Ovary (tissue), 9 donors: Measurements from ENCODE around the gene GLI3. TPM values are rescaled to one million over a fixed set of nuclear protein-coding genes. Genes with fewer than 3 reads are reported as not detected.

Source experiments
- DNase-seq, 5 donors: peaks; one replicate each; pipeline ENCODE4 v3.0.0-alpha.2; 2019 to 2020
- H3K27ac ChIP-seq, 2 donors: fragments of 200-600 bp; one replicate each; pipeline versions ENCODE4 v1.5.1 to v1.8.0; 2019 to 2022
- H3K27me3 ChIP-seq: fragments of 200-600 bp; one replicate; pipeline ENCODE4 v1.8.0; 2022
- H3K36me3 ChIP-seq: fragments of 200-600 bp; sonication (generic); one replicate; pipeline ENCODE4 v1.5.1; 2019
- H3K4me1 ChIP-seq: one replicate; pipeline ENCODE4 v1.8.1; 2013; ENCODE audit warnings: mild to moderate bottlenecking, moderate library complexity; ENCODE audit not compliant: insufficient read depth
- H3K4me3 ChIP-seq: fragments of 200-600 bp; sonication (generic); one replicate; pipeline ENCODE4 v1.5.1; 2017
- H3K9me3 ChIP-seq, 2 donors: fragments of 200-600 bp in 1 of 2; sonication (generic) in 1 of 2; one replicate each; pipeline versions ENCODE4 v1.5.1 to v1.8.1; 2013 to 2019; ENCODE audit warnings: mild to moderate bottlenecking in 1 of 2, moderate library complexity in 1 of 2
- CTCF ChIP-seq, 3 donors: fragments of 450-650 bp in 2 of 3; fragments of 200-600 bp in 1 of 3; IDR thresholded peaks; one replicate each; pipeline versions ENCODE4 v1.5.1 to v1.8.0; 2016 to 2022; ENCODE audit warnings: antibody characterized with exemption in 3 of 3, mild to moderate bottlenecking in 1 of 3
- EP300 ChIP-seq: sonication (generic); formaldehyde crosslinking; IDR thresholded peaks from one replicate; pipeline ENCODE4 v1.6.1; 2017; ENCODE audit warnings: antibody characterized with exemption
- POLR2A ChIP-seq: fragments of 450-650 bp; IDR thresholded peaks from one replicate; pipeline ENCODE4 v1.6.1; 2017; ENCODE audit warnings: antibody characterized with exemption, mild to moderate bottlenecking, moderate library complexity
- WGBS, 3 donors: extraction: QIAGEN DNeasy Blood & Tissue Kit in 1 of 3; methylation state at CpG; one replicate each; pipeline versions ENCODE4 v1.1.5 to v1.1.7; 2013 to 2017; 5-methylcytosine and 5-hydroxymethylcytosine counted together
- intact Hi-C, 4 donors: fragments of 100-400 bp; cut with DNase I; formaldehyde crosslinking; loops; one replicate each; pipeline versions ENCODE4 v1.11.0 to v1.15.1; 2022 to 2023
- polyA plus RNA-seq, 2 donors: library from polyadenylated mRNA; stranded (reverse); fragments of 200-250 nt in 1 of 2; fragments of 350-450 nt in 1 of 2; fragmentation: Illumina TruSeq in 1 of 2; extraction: RNeasy Lipid Tissue Mini Kit (QIAGEN cat#74804) in 1 of 2; gene quantifications; one replicate each; pipeline ENCODE4 v1.2.3, GENCODE V29; 2013 to 2014
- total RNA-seq, 7 donors: library from RNA; depleted of rRNA in 2 of 7; stranded (reverse); fragments of >200 nt in 2 of 7; fragmentation: NEBNext Ultra II Directional in 3 of 7; extraction: Animal tissue kit (Norgen Biotek cat#: 25700) in 3 of 7; gene quantifications; one replicate each; pipeline versions ENCODE4 v1.1.0 to v1.2.4, GENCODE V29; 2016 to 2023
- donor health status: DM: no; HTN: no; CAD: no; lungs with moderate emphysema.
- donor health status: DM: no; HTN: no; CAD: no.
- donor health status: Bipolar disorder and iron deficiency.
- donor health status: DM: yes; HTN: yes; CAD: no.
- donor health status: DM: no; HTN: no; CAD: no.
- donor health status: DM: yes; HTN: yes; CAD: no.

Gene GLI3
- total and polyA plus RNA-seq, 9 donors = 9.5 to 67.1 (median 50.5) TPM

- no peaks in the 10 kb centered on the region for H3K9me3 ChIP-seq
- H3K4me3 ChIP-seq = no peak overlapping the region
- no peaks in the 10 kb centered on the region for H3K36me3 ChIP-seq
- DNase-seq = no peak
- no peaks in the 10 kb centered on the region for H3K27me3 ChIP-seq
- H3K27ac ChIP-seq = no peak overlapping the region
- H3K4me1 ChIP-seq = peaks cover 6% of the 10 kb centered on the region
- intact Hi-C loops = no loop called here
- 79 to 89% (median 85%) methylated on average over 6 of the region's 6 CpGs for WGBS, 3 donors
- TF ChIP-seq POLR2A = no peak
- no peak for TF ChIP-seq CTCF (IDR thresholded peaks at IDR 0.05)
- no peak for TF ChIP-seq EP300
These were observed 237.2 kb downstream of the GLI3 start for GRCh38 chr7:41999736-42000283.

DNA sequence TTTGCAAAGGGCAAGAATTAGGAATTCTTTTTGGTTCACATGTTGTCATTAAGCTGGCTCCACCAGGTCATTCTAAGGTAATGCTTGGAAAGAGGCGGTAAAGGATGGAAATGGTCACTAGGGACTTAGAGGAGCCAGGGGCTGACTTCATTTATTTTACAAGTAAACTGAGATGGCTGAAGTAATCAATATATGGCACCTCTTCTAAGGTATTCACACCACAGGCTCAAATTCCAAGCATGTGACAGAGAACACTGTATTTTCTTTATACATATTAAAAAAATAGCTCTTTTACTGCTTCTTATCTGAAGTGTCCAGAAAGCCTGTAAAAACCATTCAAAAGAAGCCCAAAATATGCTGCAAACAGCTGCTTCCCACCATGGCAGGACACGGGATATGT, 239.0 kb downstream of the GLI3 start:
- Histone ChIP-seq H3K27ac (no peak overlapping the region), H3K4me1 (peaks cover 12% of the 10 kb centered on the region), H3K36me3 (no peaks in the 10 kb centered on the region), H3K4me3 (no peak overlapping the region), H3K9me3 (no peaks in the 10 kb centered on the region), H3K27me3 (no peaks in the 10 kb centered on the region)
- WGBS, 3 donors = 49 to 53% (median 50%) methylated on average over 2 of the region's 2 CpGs
- TF ChIP-seq EP300 (no peak), POLR2A (no peak), CTCF (IDR thresholded peaks at IDR 0.05) (no peak)
- intact Hi-C loops = no loop called here
- no peak for DNase-seq

- DNase-seq = no peak
- no peaks in the 10 kb centered on the region for H3K27me3 ChIP-seq
- no peaks in the 10 kb centered on the region for H3K36me3 ChIP-seq
- intact Hi-C loops = no loop called here
- no peak overlapping the region for H3K27ac ChIP-seq
- no peak for TF ChIP-seq CTCF (IDR thresholded peaks at IDR 0.05)
- TF ChIP-seq POLR2A = no peak
- TF ChIP-seq EP300 = no peak
- H3K4me1 ChIP-seq = peaks cover 18% of the 10 kb centered on the region
- no peak overlapping the region for H3K4me3 ChIP-seq
- H3K9me3 ChIP-seq = no peaks in the 10 kb centered on the region
- 86 to 91% (median 89%) methylated on average over 2 of the region's 2 CpGs for WGBS, 3 donors
These were observed 239.9 kb downstream of the GLI3 start for GRCh38 chr7:41997151-41997550.

DNA sequence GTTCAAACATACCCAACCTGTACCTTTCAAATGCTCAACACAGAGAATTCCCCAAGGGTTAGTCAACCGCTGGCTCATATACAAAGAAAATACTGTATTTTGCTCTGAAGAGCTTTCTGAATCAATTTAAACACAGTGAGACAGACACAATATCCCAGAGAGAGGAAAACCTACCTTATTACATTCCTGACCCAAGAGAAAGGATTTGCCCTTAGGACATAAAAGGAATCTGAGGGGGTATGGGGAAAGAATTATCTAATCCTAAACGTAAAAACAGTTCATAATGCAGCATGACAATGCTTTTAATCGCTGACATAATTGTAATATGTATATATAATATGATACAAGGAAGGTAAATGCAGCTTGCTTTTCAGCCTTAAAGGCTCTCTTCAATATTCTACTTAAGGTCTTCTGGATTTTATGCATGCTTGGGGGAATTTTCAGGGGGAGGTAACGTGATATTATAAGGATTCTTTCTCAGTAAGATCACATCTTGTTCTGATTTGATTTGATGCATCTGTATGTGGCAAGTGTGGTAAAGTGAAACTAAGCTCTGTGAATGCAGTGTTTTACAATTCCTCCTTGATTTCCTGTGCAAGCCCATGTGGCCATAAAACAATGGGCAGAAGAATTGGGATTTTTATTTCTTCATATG, 240.5 kb downstream of the GLI3 start:
- TF ChIP-seq EP300 (no peak), POLR2A (no peak), CTCF (IDR thresholded peaks at IDR 0.05) (no peak)
- no peaks in the 10 kb centered on the region for H3K27me3 ChIP-seq
- no peaks in the 10 kb centered on the region for H3K9me3 ChIP-seq
- H3K4me1 ChIP-seq = peaks cover 21% of the 10 kb centered on the region
- H3K27ac ChIP-seq = peak overlapping the region in 1 of 2 donors; percentile 15
- no peaks in the 10 kb centered on the region for H3K36me3 ChIP-seq
- intact Hi-C loops = no loop called here
- WGBS, 3 donors = 23 to 32% (median 28%) methylated on average over 4 of the region's 4 CpGs
- no peak for DNase-seq
- no peak overlapping the region for H3K4me3 ChIP-seq
